ENCODE measurements around the gene WDFY2. TPM values are rescaled to one million over a fixed set of nuclear protein-coding genes. Genes with fewer than 3 reads are reported as not detected.

WDFY2 gene
- total and polyA plus RNA-seq, 4 donors: 4.6 to 27.3 (median 10.9) TPM

GRCh38 chr13:51763486-51763885 lies 179.2 kb downstream of the WDFY2 start:
- 80 to 91% methylated on average over 2 of the region's 2 CpGs for WGBS, 2 donors
- Histone ChIP-seq H3K9ac (ENCODE audit: insufficient read depth in 1 of 2, low read length in 2 of 2) (no peak overlapping the region), H3K4me3 (no peak overlapping the region), H3K4me1 (ENCODE audit: control insufficient read depth in 5 of 5, insufficient read depth in 5 of 5, low read length in 5 of 5) (peaks cover 3 to 22% (median 8%) of the 10 kb centered on the region in 5 donors), H3K36me3 (ENCODE audit: control insufficient read depth in 4 of 4, insufficient read depth in 4 of 4, low read length in 4 of 4) (peaks cover 0 to 26% (median 10%) of the 10 kb centered on the region in 4 donors), H3K27me3 (ENCODE audit: control insufficient read depth in 3 of 3, insufficient read depth in 3 of 3, low read length in 2 of 3) (no peaks in the 10 kb centered on the region), H3K9me3 (ENCODE audit: control insufficient read depth in 4 of 4, insufficient read depth in 3 of 4, low read length in 3 of 4) (no peaks in the 10 kb centered on the region), H3K27ac (ENCODE audit: low read depth in 1 of 2, low read length in 1 of 2) (no peak overlapping the region)
- no peak for TF ChIP-seq CTCF (IDR thresholded peaks at IDR 0.05; ENCODE audit: control extremely low read depth, extremely low read depth)
- ATAC-seq (ENCODE audit: insufficient read depth, low FRiP score): no peak
- no peak for DNase-seq

GRCh38 chr13:51764184-51765141 lies 180.2 kb downstream of the WDFY2 start:
- TF ChIP-seq CTCF (IDR thresholded peaks at IDR 0.05; ENCODE audit: control extremely low read depth, extremely low read depth): no peak
- ATAC-seq (ENCODE audit: insufficient read depth, low FRiP score) (peak; percentile 57), DNase-seq (peak; percentile 76 to 83 (median 77))
- H3K4me3 ChIP-seq: no peak overlapping the region
- H3K9me3 ChIP-seq (ENCODE audit: control insufficient read depth in 4 of 4, insufficient read depth in 3 of 4, low read length in 3 of 4): no peaks in the 10 kb centered on the region
- peaks cover 8 to 22% (median 12%) of the 10 kb centered on the region in 5 donors for H3K4me1 ChIP-seq (ENCODE audit: control insufficient read depth in 5 of 5, insufficient read depth in 5 of 5, low read length in 5 of 5)
- 20 to 22% methylated on average over 12 of the region's 12 CpGs for WGBS, 2 donors
- peak overlapping the region in 1 of 2 donors; percentile 61 for H3K27ac ChIP-seq (ENCODE audit: low read depth in 1 of 2, low read length in 1 of 2)
- H3K9ac ChIP-seq (ENCODE audit: insufficient read depth in 1 of 2, low read length in 2 of 2): peak overlapping the region in 1 of 2 donors; percentile 27
- H3K27me3 ChIP-seq (ENCODE audit: control insufficient read depth in 3 of 3, insufficient read depth in 3 of 3, low read length in 2 of 3): no peaks in the 10 kb centered on the region
- peaks cover 0 to 21% (median 10%) of the 10 kb centered on the region in 4 donors for H3K36me3 ChIP-seq (ENCODE audit: control insufficient read depth in 4 of 4, insufficient read depth in 4 of 4, low read length in 4 of 4)

- H3K4me1 ChIP-seq (ENCODE audit: control insufficient read depth in 5 of 5, insufficient read depth in 5 of 5, low read length in 5 of 5): peaks cover 8 to 25% (median 12%) of the 10 kb centered on the region in 5 donors
- H3K36me3 ChIP-seq (ENCODE audit: control insufficient read depth in 4 of 4, insufficient read depth in 4 of 4, low read length in 4 of 4): peaks cover 0 to 20% (median 8%) of the 10 kb centered on the region in 4 donors
- no peaks in the 10 kb centered on the region for H3K27me3 ChIP-seq (ENCODE audit: control insufficient read depth in 3 of 3, insufficient read depth in 3 of 3, low read length in 2 of 3)
- no peak overlapping the region for H3K9ac ChIP-seq (ENCODE audit: insufficient read depth in 1 of 2, low read length in 2 of 2)
- no peak for ATAC-seq (ENCODE audit: insufficient read depth, low FRiP score)
- H3K4me3 ChIP-seq: no peak overlapping the region
- DNase-seq: no peak
- 42 to 66% methylated on average over 4 of the region's 4 CpGs for WGBS, 2 donors
- peak overlapping the region in 1 of 2 donors; percentile 61 for H3K27ac ChIP-seq (ENCODE audit: low read depth in 1 of 2, low read length in 1 of 2)
- no peak for TF ChIP-seq CTCF (IDR thresholded peaks at IDR 0.05; ENCODE audit: control extremely low read depth, extremely low read depth)
- H3K9me3 ChIP-seq (ENCODE audit: control insufficient read depth in 4 of 4, insufficient read depth in 3 of 4, low read length in 3 of 4): no peaks in the 10 kb centered on the region
Observed at GRCh38 chr13:51765142-51765515, 180.9 kb downstream of the WDFY2 start.

All from lung (tissue), 12 donors.